Measurements from ENCODE around the gene SCN10A.

GRCh38 chr3:38757721-38758120 is 58.3 kb downstream of the SCN10A start:
- no peak for TF ChIP-seq GATA2 (IDR thresholded peaks at IDR 0.05; ENCODE audit: low read depth, low read length)
- no peak for TF ChIP-seq GATA3 (IDR thresholded peaks at IDR 0.05; ENCODE audit: low read depth, low read length)

Measured in SH-SY5Y (cell line).